HepG2 (cell line): ENCODE data around the gene PTPRM. TPM values are rescaled to one million over a fixed set of nuclear protein-coding genes. Genes with fewer than 3 reads are reported as not detected.

Source experiments
- ATAC-seq: fragments of 200-7000 bp; cut with Tn5 transposase; 3 replicates; pipeline ENCODE4 v1.9.1; 2020; ENCODE audit warnings: mild to moderate bottlenecking, moderate library complexity
- BruUV-seq: library from RNA; stranded (reverse); fragments of 400-500 nt; replicated peaks from 2 replicates; lab custom pipeline; 2021; lab: Mats Ljungman, UMichigan
- CTCF ChIA-PET: fragments of 300-600 bp; formaldehyde crosslinking; extraction: SDS; loops from one replicate; lab custom pipeline; 2021; ENCODE audit warnings: low total read pairs, inconsistent platforms, low intra/inter-chr PET ratio; lab: Yijun Ruan, JAX
- POLR2A ChIA-PET: fragments of 350-600 bp; sonication (Branson Sonifier 250); formaldehyde crosslinking; loops from one replicate; lab custom pipeline; 2020; ENCODE audit warnings: antibody characterized with exemption, inconsistent platforms; lab: Yijun Ruan, JAX
- DNase-seq: peaks from one replicate; pipeline ENCODE4 v3.0.0-alpha.2; 2015; ENCODE audit warnings: low spot score
- FAIRE-seq: peaks from 3 replicates; lab custom pipeline; 2011; peaks lifted over from hg19 to GRCh38; lab: Jason Lieb, UNC
- H2AFZ ChIP-seq: one replicate; pipeline ENCODE4 v1.6.1; 2011; ENCODE audit warnings: low read length, inconsistent platforms
- H3K27ac ChIP-seq: fragments of 300-600 bp; 3 replicates; pipeline ENCODE4 v1.8.0; 2011; ENCODE audit warnings: mixed run types, mild to moderate bottlenecking, mixed read lengths, low read length, inconsistent platforms; ENCODE audit not compliant: insufficient read depth; ENCODE audit errors: extremely low read length
- H3K27me3 ChIP-seq, 2 experiments: fragments of 200-600 bp in 1 of 2; 2 replicates in 1 of 2; 3 replicates in 1 of 2; pipeline versions ENCODE4 v1.6.0 to v1.8.0; 2011; ENCODE audit warnings: low read length in 2 of 2, mild to moderate bottlenecking in 2 of 2, moderate library complexity in 2 of 2, inconsistent platforms in 1 of 2; ENCODE audit not compliant: insufficient read depth in 2 of 2, control insufficient read depth in 1 of 2
- H3K36me3 ChIP-seq, 2 experiments: fragments of 200-600 bp in 1 of 2; replicated peaks in 1 of 2; 2 replicates in 1 of 2; 3 replicates in 1 of 2; pipeline versions ENCODE4 v1.5.1 to v1.8.0; 2011; ENCODE audit warnings: low read length in 2 of 2, inconsistent platforms in 1 of 2; ENCODE audit not compliant: insufficient read depth in 2 of 2, control insufficient read depth in 1 of 2
- H3K4me1 ChIP-seq: 2 replicates; pipeline ENCODE4 v1.5.1; 2012; ENCODE audit warnings: low read length, inconsistent platforms; ENCODE audit not compliant: insufficient read depth
- H3K4me2 ChIP-seq: 2 replicates; pipeline ENCODE4 v1.6.0; 2011; ENCODE audit warnings: low read depth, low read length, inconsistent platforms
- H3K4me3 ChIP-seq, 3 experiments: fragments of 200-600 bp in 1 of 3; sonication (generic), shearing (Covaris generic) in 1 of 3; replicated peaks in 1 of 3; 2 replicates each; pipeline ENCODE4 v1.5.1; 2011 to 2016; ENCODE audit warnings: low read length in 3 of 3, inconsistent platforms in 2 of 3, low read depth in 2 of 3, mild to moderate bottlenecking in 2 of 3, control low read depth in 1 of 3, mixed read lengths in 1 of 3; ENCODE audit not compliant: insufficient read depth in 1 of 3
- H3K79me2 ChIP-seq: one replicate; pipeline ENCODE4 v1.6.1; 2011; ENCODE audit warnings: low read length, inconsistent platforms; ENCODE audit not compliant: insufficient read depth
- H3K9ac ChIP-seq: 2 replicates; pipeline ENCODE4 v1.6.0; 2011; ENCODE audit warnings: mild to moderate bottlenecking, low read depth, low read length, inconsistent platforms; ENCODE audit not compliant: insufficient read depth
- H3K9me3 ChIP-seq: 2 replicates; pipeline ENCODE4 v1.5.1; 2012; ENCODE audit warnings: mild to moderate bottlenecking, low read length
- H4K20me1 ChIP-seq: 2 replicates; pipeline ENCODE4 v1.6.0; 2011; ENCODE audit warnings: inconsistent platforms, mild to moderate bottlenecking, low read length, moderate library complexity; ENCODE audit not compliant: insufficient read depth
- ELF3 ChIP-seq: IDR thresholded peaks from 2 replicates; pipeline ENCODE4 v1.6.1; 2016; ENCODE audit warnings: missing genetic modification reagents, missing compliant biosample characterization
- FOXM1 ChIP-seq: sonication (generic); formaldehyde crosslinking; IDR thresholded peaks from 2 replicates; pipeline ENCODE4 v1.5.0; 2020; ENCODE audit warnings: missing genetic modification reagents
- HNF4G ChIP-seq, 2 experiments: sonication (generic) in 1 of 2; formaldehyde crosslinking in 1 of 2; IDR thresholded peaks; 2 replicates each; pipeline versions ENCODE4 v1.4.0 to v1.6.1; 2011 to 2020; ENCODE audit warnings: borderline replicate concordance in 2 of 2, low read depth in 2 of 2, mild to moderate bottlenecking in 2 of 2, low read length in 1 of 2, missing genetic modification reagents in 1 of 2, moderate library complexity in 1 of 2
- HNRNPK ChIP-seq: fragments of 200-400 bp; formaldehyde crosslinking; IDR thresholded peaks from 2 replicates; pipeline ENCODE4 v1.6.1; 2018; ENCODE audit warnings: low read length, low read depth, moderate library complexity, mild to moderate bottlenecking; ENCODE audit not compliant: poor library complexity, severe bottlenecking
- TGIF2 ChIP-seq: IDR thresholded peaks from 2 replicates; pipeline ENCODE4 v1.6.1; 2016; ENCODE audit warnings: control low read depth, missing compliant biosample characterization
- ZNF674 ChIP-seq: sonication (generic); formaldehyde crosslinking; IDR thresholded peaks from 2 replicates; pipeline ENCODE4 v1.5.0; 2020; ENCODE audit warnings: low read depth, mild to moderate bottlenecking, missing genetic modification reagents
- ZNF724P ChIP-seq: sonication (generic); formaldehyde crosslinking; IDR thresholded peaks from 2 replicates; pipeline ENCODE4 v1.8.0; 2022; ENCODE audit warnings: missing genetic modification reagents, borderline replicate concordance
- ZNF776 ChIP-seq: sonication (generic); formaldehyde crosslinking; IDR thresholded peaks from 2 replicates; pipeline ENCODE4 v1.4.0; 2020; ENCODE audit warnings: mild to moderate bottlenecking, missing genetic modification reagents
- WGBS: methylation state at CpG from one replicate; pipeline ENCODE4 v1.1.6; 2017; ENCODE audit warnings: low lambda C conversion rate; 5-methylcytosine and 5-hydroxymethylcytosine counted together
- in situ Hi-C: cut with HindIII; loops from 2 replicates; pipeline ENCODE4 v1.10.0; 2017; ENCODE audit warnings: low pct_unique_long_range_greater_than_20kb; ENCODE audit not compliant: extremely low pct_ligation_motif_present
- intact Hi-C: fragments of 100-400 bp; cut with micrococcal nuclease; formaldehyde crosslinking; loops from one replicate; pipeline ENCODE4 v1.10.0; 2022; ENCODE audit not compliant: unreplicated experiment
- polyA plus RNA-seq, 8 experiments: library from polyadenylated mRNA; depleted of rRNA in 3 of 8; stranded (reverse) in 7 of 8; unstranded in 1 of 8; fragments of >200 nt; fragmentation: Illumina TruSeq in 4 of 8; extraction: Trizol in 4 of 8; gene quantifications; 2 replicates each; pipeline versions ENCODE4 v1.2.1 to v1.2.3, GENCODE V29; 2011 to 2016; ENCODE audit warnings: low read depth in 4 of 8, missing spikeins in 1 of 8, mixed read lengths in 1 of 8; ENCODE audit not compliant: insufficient read depth in 1 of 8
- total RNA-seq, 5 experiments: library from RNA; depleted of rRNA; stranded (reverse); fragments of >200 nt; fragmentation: Illumina TruSeq; extraction: Trizol; gene quantifications; 2 replicates each; pipeline ENCODE4 v1.2.3, GENCODE V29; 2016; ENCODE audit warnings: low read depth in 1 of 5
- TF ChIP-seq, protein P1 (sequence below): IDR thresholded peaks from 2 replicates; pipeline ENCODE4 v1.6.1; 2016; ENCODE audit warnings: low read depth
- TF ChIP-seq, protein P2 (sequence below): sonication (generic); formaldehyde crosslinking; IDR thresholded peaks from 2 replicates; pipeline ENCODE4 v1.4.0; 2020; ENCODE audit warnings: missing genetic modification reagents
- TF ChIP-seq, protein P3 (sequence below): sonication (generic); formaldehyde crosslinking; IDR thresholded peaks from 2 replicates; pipeline ENCODE4 v1.4.0; 2020; ENCODE audit warnings: missing genetic modification reagents
- TF ChIP-seq, protein P4 (sequence below): sonication (generic); formaldehyde crosslinking; IDR thresholded peaks from 2 replicates; pipeline ENCODE4 v1.5.1; 2020; ENCODE audit warnings: mild to moderate bottlenecking, missing genetic modification reagents

Gene PTPRM
- total and polyA plus RNA-seq, 2 of the 13 experiments (the other 11 are each of a cell fraction or from before 2014, with no cell fraction given) = 12.6 to 108 TPM

DNA sequence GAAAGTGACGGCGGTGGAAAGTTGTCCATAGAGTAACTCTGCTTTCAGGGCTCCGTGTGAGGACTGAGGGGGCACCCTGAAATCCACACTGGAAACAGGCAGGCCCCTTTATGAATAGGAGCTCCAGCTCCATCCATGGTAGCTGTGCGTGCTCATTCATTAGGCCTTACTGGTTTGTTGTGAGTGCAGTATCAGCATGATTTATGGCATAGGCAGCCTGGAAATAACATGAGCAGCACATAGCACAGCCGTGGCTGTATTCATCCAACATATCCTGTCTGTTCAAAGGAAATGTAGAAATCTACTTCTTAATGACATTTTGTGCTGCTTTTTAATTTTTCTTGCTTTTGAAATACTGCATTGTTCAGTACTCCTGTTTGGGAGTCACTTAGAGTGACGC is 627.3 kb downstream of the PTPRM start:
- no peak overlapping the region for H3K27ac ChIP-seq

More for the DNA sequence above, 627.3 kb downstream of the PTPRM start:
- POLR2A ChIA-PET = no interaction called here
- no peak for DNase-seq
- no peak for FAIRE-seq
- Histone ChIP-seq H3K9ac (no peak overlapping the region), H2AFZ (no peak overlapping the region), H3K4me2 (no peak overlapping the region), H3K79me2 (no peaks in the 10 kb centered on the region), H3K4me3 (no peak overlapping the region), H4K20me1 (no peaks in the 10 kb centered on the region), H3K9me3 (no peaks in the 10 kb centered on the region), H3K27me3 (no peaks in the 10 kb centered on the region), H3K36me3 (no peaks in the 10 kb centered on the region), H3K4me1 (no peaks in the 10 kb centered on the region)
- in situ Hi-C loops = no loop called here
- intact Hi-C loops = no loop called here
- WGBS = 94% methylated on average over 6 of the region's 6 CpGs
- TF ChIP-seq ZNF674 (CRISPR knock-in tag) (no peak), ZNF776 (no peak), ELF3 (CRISPR knock-in tag) (no peak), FOXM1 (no peak), TGIF2 (no peak), HNF4G (IDR thresholded peaks at IDR 0.05; ENCODE audit: borderline replicate concordance, low read depth, low read length) (no peak), HNF4G (CRISPR knock-in tag; IDR thresholded peaks at IDR 0.05; ENCODE audit: borderline replicate concordance, low read depth) (no peak), HNRNPK (no peak), ZNF724P (CRISPR knock-in tag) (no peak)
- TF ChIP-seq, protein P1, sequence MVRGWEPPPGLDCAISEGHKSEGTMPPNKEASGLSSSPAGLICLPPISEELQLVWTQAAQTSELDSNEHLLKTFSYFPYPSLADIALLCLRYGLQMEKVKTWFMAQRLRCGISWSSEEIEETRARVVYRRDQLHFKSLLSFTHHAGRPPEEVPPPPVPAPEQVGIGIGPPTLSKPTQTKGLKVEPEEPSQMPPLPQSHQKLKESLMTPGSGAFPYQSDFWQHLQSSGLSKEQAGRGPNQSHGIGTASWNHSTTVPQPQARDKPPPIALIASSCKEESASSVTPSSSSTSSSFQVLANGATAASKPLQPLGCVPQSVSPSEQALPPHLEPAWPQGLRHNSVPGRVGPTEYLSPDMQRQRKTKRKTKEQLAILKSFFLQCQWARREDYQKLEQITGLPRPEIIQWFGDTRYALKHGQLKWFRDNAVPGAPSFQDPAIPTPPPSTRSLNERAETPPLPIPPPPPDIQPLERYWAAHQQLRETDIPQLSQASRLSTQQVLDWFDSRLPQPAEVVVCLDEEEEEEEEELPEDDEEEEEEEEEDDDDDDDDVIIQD (CRISPR knock-in tag) = no peak
- TF ChIP-seq, protein P2, sequence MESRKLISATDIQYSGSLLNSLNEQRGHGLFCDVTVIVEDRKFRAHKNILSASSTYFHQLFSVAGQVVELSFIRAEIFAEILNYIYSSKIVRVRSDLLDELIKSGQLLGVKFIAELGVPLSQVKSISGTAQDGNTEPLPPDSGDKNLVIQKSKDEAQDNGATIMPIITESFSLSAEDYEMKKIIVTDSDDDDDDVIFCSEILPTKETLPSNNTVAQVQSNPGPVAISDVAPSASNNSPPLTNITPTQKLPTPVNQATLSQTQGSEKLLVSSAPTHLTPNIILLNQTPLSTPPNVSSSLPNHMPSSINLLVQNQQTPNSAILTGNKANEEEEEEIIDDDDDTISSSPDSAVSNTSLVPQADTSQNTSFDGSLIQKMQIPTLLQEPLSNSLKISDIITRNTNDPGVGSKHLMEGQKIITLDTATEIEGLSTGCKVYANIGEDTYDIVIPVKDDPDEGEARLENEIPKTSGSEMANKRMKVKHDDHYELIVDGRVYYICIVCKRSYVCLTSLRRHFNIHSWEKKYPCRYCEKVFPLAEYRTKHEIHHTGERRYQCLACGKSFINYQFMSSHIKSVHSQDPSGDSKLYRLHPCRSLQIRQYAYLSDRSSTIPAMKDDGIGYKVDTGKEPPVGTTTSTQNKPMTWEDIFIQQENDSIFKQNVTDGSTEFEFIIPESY (CRISPR knock-in tag) = no peak
- TF ChIP-seq, protein P3, sequence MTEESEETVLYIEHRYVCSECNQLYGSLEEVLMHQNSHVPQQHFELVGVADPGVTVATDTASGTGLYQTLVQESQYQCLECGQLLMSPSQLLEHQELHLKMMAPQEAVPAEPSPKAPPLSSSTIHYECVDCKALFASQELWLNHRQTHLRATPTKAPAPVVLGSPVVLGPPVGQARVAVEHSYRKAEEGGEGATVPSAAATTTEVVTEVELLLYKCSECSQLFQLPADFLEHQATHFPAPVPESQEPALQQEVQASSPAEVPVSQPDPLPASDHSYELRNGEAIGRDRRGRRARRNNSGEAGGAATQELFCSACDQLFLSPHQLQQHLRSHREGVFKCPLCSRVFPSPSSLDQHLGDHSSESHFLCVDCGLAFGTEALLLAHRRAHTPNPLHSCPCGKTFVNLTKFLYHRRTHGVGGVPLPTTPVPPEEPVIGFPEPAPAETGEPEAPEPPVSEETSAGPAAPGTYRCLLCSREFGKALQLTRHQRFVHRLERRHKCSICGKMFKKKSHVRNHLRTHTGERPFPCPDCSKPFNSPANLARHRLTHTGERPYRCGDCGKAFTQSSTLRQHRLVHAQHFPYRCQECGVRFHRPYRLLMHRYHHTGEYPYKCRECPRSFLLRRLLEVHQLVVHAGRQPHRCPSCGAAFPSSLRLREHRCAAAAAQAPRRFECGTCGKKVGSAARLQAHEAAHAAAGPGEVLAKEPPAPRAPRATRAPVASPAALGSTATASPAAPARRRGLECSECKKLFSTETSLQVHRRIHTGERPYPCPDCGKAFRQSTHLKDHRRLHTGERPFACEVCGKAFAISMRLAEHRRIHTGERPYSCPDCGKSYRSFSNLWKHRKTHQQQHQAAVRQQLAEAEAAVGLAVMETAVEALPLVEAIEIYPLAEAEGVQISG (CRISPR knock-in tag) = no peak
- TF ChIP-seq, protein P4, sequence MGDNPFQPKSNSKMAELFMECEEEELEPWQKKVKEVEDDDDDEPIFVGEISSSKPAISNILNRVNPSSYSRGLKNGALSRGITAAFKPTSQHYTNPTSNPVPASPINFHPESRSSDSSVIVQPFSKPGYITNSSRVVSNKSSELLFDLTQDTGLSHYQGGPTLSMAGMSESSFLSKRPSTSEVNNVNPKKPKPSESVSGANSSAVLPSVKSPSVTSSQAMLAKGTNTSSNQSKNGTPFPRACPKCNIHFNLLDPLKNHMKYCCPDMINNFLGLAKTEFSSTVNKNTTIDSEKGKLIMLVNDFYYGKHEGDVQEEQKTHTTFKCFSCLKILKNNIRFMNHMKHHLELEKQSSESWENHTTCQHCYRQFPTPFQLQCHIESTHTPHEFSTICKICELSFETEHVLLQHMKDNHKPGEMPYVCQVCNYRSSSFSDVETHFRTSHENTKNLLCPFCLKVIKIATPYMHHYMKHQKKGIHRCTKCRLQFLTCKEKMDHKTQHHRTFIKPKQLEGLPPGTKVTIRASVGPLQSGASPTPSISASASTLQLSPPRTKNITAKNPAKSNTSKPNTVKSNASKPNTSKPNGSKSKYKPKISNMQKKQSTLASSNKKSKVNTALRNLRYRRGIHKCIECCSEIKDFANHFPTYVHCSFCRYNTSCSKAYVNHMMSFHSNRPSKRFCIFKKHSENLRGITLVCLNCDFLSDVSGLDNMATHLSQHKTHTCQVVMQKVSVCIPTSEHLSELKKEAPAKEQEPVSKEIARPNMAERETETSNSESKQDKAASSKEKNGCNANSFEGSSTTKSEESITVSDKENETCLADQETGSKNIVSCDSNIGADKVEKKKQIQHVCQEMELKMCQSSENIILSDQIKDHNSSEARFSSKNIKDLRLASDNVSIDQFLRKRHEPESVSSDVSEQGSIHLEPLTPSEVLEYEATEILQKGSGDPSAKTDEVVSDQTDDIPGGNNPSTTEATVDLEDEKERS (CRISPR knock-in tag) = no peak
- no TSS peak for BruUV-seq
- no peak for ATAC-seq
- CTCF ChIA-PET = no interaction called here
